ENCODE measurements around the gene TOLLIP.

TOLLIP gene

DNA sequence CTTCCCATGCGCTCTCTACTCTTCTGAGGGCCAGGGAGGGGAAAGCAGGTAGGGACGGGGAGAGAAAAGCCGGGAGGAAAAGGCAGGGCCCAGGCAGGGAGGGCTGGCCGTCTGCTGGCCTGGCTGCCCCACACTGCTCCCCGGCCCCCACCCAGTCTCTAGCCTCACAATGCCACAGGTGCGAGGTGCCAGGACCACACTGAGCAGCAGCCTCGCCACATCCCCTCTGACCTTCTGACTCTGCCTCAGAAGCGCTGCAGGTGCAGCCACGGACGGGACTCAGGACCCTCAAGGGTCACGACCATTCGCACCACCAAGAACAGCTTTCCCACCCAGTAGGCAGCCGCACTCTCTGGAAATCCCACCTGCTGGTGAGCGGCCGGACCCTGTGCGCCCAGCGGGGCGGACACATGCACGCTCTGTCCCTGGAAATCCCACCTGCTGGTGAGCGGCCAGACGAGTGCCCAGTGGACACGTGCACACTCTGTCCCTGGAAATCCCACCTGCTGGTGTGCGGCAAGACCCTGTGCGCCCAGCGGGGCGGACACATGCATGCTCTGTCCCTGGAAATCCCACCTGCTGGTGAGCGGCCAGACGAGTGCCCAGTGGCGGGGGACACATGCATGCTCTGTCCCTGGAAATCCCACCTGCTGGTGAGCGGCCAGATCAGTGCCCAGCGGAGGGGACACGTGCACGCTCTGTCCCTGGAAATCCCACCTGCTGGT lies 20.1 kb downstream of the TOLLIP start:
- intact Hi-C loops (cut with DNase I), result no loop called here
- DNase-seq, result peak in 6 of 10 donors; percentile 7 to 76 (median 38)

GRCh38 chr11:1288426-1289151 lies 20.8 kb downstream of the TOLLIP start:
- DNase-seq, result peak in 5 of 10 donors; percentile 4 to 79 (median 52)
- intact Hi-C loops (cut with DNase I), result no loop called here

- peak in 3 of 10 donors; percentile 8 to 66 (median 55) for DNase-seq
Observed at GRCh38 chr11:1287928-1288327, 21.5 kb downstream of the TOLLIP start.

DNA sequence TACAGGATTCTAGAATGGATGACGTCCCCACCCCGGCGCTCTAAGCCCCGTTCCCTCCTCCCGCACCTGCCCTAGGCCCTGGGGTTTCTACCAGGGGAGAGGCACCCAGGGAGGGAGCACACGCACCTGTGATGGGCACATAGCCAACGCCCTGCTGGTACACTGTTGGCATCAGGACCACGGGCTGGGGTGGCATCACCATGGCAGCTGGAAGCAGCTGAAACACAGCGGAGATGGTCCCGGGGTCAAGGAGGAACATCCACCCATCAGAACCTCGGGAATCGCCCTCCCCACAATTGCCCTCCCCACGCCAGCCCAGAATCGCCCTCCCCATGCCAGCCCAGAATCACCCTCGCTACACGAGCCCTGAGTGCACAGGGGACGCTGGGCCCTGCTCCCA lies 23.6 kb downstream of the TOLLIP start:
- intact Hi-C loops (cut with DNase I), result no loop called here
- DNase-seq, result peak in 3 of 10 donors; percentile 47 to 58 (median 53)

More at GRCh38 chr11:1287928-1288327, 21.5 kb downstream of the TOLLIP start:
- intact Hi-C loops (cut with DNase I), result no loop called here

DNA sequence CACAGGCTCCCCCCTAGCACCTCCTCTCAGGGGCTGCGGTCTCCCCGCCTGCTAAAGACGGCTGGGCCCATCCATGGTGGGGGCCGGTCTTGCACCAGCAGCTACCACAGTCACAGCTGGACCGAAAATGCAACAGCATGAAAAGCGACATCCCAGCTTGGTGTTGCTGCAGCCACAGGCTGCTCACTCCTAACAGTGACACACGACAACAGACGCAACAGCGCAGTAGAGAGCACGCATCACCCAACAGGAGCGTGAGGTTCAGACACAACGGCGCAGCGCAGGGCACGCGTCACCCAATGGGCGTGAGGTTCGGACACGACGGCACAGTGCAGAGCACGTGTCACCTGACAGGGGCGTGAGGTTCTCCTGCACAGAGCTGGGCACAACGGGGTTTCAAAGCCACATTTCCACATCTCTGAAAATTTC lies 24.1 kb downstream of the TOLLIP start:
- intact Hi-C loops (cut with DNase I), result no loop called here
- DNase-seq, result peak in 4 of 10 donors; percentile 18 to 75 (median 43)

- intact Hi-C loops (cut with DNase I), result no loop called here
- peak in 2 of 10 donors; percentile 33 to 55 for DNase-seq
Observed at GRCh38 chr11:1283906-1284305, 25.5 kb downstream of the TOLLIP start.

DNA sequence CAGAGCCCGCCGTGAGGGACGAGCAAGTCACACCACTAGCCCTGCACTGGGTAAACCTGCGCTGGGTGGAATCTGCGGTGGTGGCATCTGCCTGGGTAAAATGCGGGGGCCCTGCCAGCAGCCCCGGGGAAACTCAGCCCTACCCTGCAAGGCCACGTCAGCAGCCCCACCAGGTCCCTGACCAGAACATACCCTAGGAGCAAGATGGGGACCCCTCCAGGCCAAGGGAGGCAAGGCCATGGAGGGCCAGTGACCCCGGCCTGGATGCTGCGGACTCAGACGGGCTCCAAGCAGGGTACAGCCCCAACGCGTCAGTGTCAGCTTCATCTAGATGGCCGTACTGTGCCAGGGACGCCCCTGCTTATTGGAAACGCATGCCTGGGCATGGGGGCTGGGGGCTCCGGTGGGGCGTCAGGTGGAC lies 26.3 kb downstream of the TOLLIP start:
- intact Hi-C loops (cut with DNase I), result no loop called here
- peak in 4 of 10 donors; percentile 4 to 79 (median 54) for DNase-seq

DNA sequence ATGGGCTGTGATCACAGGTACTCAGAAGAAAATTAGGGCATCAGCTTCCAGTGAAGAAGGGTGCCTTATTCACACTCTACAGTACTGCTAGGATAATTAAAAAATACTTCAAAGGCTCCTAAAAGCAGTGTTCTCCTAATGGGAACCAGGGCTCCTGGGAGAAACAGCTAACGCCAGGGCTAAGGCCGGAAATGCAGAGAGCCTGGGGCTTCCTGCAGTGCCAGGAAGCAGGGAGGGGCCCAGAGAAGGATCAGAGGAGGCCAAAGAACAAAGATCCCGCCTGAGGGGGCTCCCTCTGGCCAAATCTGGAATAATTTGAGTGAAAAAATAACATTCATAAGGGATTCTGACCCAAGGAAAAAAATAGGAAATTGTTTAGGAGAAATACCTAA lies 27.5 kb downstream of the TOLLIP start:
- no peak for DNase-seq
- intact Hi-C loops (cut with DNase I), result no loop called here

- peak in 5 of 10 donors; percentile 42 to 90 (median 81) for DNase-seq
- intact Hi-C loops (cut with DNase I), result no loop called here
Observed at GRCh38 chr11:1281326-1281973, 28.0 kb downstream of the TOLLIP start.

- intact Hi-C loops (cut with DNase I), result no loop called here
- peak in 5 of 10 donors; percentile 45 to 94 (median 88) for DNase-seq
Observed at GRCh38 chr11:1280116-1281035, 29.1 kb downstream of the TOLLIP start.

- intact Hi-C loops (cut with DNase I), result no loop called here
- peak in 3 of 10 donors; percentile 37 to 67 (median 61) for DNase-seq
Observed at GRCh38 chr11:1279674-1280055, 29.8 kb downstream of the TOLLIP start.

DNA sequence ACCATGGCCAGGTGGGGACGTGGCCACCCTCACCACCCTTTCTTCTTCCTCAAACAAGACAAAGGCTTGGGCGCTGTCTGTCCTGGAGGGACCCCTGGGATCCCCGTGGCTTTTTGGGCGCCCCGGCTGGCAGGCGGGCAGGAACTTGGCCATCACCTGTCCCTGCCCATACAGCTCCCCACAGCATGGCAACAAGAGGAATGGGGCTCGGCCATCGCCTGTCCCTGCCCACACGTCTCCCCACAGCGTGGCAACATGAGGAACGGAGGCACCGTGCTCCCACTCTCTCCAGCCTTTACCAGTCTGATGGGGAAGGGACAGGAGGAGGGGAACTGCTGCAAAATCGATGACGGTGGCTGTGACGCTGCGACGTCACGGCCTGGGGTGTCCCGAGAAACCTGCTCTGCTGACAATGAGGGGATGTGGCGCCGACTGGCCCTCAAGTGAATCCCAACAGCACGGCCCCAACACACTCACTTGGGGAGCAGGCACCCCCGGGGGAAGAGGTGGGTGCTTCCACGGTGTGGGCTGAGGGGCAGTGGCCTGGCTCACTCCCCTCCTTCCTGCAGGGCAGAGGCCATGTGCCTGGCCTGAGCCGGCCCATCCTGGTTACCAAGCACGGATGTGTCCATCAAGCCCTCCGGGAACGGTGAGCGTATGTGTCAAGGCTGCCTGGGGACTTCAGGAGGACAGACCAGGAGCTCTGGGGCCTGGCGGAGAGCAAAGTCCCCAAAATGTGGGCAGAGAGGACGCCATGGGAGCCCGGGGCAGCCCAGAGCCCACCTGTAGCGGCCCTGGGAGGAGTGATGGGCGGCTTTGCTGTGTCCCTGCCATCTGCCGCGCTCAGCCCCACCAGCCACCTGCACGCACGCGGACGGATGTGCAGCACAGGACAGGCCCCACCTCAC lies 30.4 kb downstream of the TOLLIP start:
- DNase-seq, result peak in 2 of 10 donors; percentile 81 to 83
- intact Hi-C loops (cut with DNase I), result no loop called here

- DNase-seq, result peak in 2 of 10 donors; percentile 71 to 87
- intact Hi-C loops (cut with DNase I), result no loop called here
Observed at GRCh38 chr11:1277936-1278512, 31.4 kb downstream of the TOLLIP start.

DNA sequence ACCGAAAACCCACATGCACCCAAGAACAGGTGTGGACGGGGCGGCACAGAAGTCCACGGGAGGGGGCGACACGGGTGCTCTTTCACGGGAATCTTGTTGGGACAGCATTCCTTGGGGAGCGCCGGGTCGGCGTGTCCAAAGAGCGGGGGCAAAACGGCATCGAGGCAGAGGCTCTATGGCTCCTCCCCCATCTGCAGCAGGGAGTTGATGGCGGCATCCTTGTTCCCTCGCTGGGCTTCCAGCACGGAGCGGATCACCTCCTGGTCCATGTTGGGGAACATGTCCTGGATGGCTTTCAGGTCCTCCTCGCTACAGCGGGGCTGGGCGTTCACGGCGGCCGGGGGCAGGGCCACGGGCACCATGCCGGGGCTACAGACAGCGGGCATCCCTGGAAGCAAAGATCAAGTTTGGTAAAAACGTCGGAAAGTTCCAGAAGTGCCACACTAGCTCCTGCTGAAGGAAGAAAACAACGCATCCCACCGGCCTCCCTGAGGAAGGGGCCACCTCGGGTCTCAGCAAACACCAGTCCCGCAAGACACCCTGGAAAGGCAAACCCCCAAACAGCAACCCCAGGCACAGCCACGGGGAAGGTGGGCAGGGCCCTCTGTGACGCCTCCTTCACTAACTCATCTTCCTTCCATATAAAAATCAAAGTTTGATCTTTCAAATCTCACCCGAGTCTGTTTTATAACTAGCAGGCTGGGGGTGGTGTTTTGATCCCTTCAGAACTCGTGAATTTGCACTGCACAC lies 32.4 kb downstream of the TOLLIP start:
- intact Hi-C loops (cut with DNase I), result no loop called here
- peak in 2 of 10 donors; percentile 70 to 76 for DNase-seq

DNA sequence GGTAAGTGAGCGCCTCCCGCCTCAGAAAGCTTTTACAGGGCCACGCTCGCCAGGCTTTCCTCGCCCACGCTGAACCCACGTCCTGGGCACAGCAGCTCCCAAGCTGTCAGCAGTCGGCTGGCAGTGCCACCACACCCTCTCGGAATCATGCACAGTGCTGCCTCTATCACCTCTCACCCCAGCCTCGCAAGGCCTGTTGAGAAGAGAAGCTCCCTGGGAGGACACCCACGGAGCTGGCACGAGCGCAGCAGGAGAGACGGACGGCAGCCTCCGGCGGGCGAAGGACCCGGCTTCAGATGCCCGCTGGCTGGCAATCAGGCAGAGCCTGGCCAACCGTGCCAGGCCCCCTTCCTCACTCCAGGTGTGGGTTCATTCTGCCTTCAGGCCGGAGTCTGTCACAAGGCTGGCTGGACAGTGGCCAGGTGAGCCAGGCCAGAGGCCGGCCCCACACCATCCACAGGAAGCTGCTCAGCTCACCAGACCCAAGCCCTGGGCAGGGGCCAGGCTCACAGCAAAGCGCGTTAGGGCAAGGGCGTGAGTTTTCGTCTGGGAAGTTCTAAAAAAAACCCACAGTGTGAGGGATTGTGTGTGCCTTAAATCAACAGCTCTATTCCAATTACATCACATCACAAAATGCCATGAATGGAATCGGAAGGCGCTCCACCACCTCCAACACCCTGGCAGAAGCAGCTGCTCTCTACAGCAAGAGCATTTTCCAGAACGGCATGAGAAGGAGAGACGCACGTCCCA lies 33.2 kb downstream of the TOLLIP start:
- peak in 8 of 10 donors; percentile 42 to 96 (median 62) for DNase-seq
- intact Hi-C loops (cut with DNase I), result no loop called here

- intact Hi-C loops (cut with DNase I), result no loop called here
- peak in 2 of 10 donors; percentile 67 to 72 for DNase-seq
Observed at GRCh38 chr11:1275021-1275420, 34.4 kb downstream of the TOLLIP start.

DNA sequence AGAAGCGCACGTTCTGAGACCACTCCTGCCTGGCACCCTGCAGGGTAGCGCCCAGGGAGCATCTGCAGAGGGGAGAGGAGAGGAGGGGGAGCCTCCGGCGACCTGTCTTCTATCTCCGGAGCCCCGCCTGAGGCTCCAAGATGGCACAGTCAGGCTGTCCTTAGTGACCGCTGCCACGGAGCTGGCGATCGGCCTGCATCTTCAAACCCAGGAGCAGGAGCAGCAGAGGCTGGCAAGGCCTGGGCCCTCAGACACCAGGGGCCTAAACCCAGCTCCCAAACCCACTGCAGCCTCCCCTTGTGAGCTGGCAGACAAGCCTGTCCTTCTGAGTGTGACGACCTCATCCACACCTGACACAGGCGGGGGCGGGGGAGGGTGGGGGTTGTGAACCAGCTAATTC lies 34.9 kb downstream of the TOLLIP start:
- intact Hi-C loops (cut with DNase I), result no loop called here
- peak in 2 of 10 donors; percentile 44 to 67 for DNase-seq

All from posterior cingulate gyrus (tissue), 11 donors.